Measurements from ENCODE around the gene SNX30. TPM values are rescaled to one million over a fixed set of nuclear protein-coding genes. Genes with fewer than 3 reads are reported as not detected.

Gene SNX30
- total RNA-seq, 2 experiments from 2014 or later = 3.8 to 3.9 TPM

GRCh38 chr9:112765281-112765680 is 14.7 kb downstream of the SNX30 start:
- Mint-ChIP-seq H3K27ac (no peak overlapping the region), H3K27me3 (no peaks in the 10 kb centered on the region), H3K9me3 (peaks cover 6% of the 10 kb centered on the region), H3K4me3 (no peak overlapping the region), H3K36me3 (ENCODE audit: low read depth) (peaks cover 10% of the 10 kb centered on the region), H3K4me1 (ENCODE audit: low read depth) (peaks cover 14% of the 10 kb centered on the region)
- POLR2A ChIA-PET = no interaction called here
- TF ChIP-seq, protein P1, sequence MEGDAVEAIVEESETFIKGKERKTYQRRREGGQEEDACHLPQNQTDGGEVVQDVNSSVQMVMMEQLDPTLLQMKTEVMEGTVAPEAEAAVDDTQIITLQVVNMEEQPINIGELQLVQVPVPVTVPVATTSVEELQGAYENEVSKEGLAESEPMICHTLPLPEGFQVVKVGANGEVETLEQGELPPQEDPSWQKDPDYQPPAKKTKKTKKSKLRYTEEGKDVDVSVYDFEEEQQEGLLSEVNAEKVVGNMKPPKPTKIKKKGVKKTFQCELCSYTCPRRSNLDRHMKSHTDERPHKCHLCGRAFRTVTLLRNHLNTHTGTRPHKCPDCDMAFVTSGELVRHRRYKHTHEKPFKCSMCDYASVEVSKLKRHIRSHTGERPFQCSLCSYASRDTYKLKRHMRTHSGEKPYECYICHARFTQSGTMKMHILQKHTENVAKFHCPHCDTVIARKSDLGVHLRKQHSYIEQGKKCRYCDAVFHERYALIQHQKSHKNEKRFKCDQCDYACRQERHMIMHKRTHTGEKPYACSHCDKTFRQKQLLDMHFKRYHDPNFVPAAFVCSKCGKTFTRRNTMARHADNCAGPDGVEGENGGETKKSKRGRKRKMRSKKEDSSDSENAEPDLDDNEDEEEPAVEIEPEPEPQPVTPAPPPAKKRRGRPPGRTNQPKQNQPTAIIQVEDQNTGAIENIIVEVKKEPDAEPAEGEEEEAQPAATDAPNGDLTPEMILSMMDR (IDR thresholded peaks at IDR 0.05) = no peak
- DNase-seq = no peak
- CTCF ChIA-PET = no interaction called here
- no peak for ATAC-seq
- intact Hi-C loops (cut with micrococcal nuclease) = no loop called here

DNA sequence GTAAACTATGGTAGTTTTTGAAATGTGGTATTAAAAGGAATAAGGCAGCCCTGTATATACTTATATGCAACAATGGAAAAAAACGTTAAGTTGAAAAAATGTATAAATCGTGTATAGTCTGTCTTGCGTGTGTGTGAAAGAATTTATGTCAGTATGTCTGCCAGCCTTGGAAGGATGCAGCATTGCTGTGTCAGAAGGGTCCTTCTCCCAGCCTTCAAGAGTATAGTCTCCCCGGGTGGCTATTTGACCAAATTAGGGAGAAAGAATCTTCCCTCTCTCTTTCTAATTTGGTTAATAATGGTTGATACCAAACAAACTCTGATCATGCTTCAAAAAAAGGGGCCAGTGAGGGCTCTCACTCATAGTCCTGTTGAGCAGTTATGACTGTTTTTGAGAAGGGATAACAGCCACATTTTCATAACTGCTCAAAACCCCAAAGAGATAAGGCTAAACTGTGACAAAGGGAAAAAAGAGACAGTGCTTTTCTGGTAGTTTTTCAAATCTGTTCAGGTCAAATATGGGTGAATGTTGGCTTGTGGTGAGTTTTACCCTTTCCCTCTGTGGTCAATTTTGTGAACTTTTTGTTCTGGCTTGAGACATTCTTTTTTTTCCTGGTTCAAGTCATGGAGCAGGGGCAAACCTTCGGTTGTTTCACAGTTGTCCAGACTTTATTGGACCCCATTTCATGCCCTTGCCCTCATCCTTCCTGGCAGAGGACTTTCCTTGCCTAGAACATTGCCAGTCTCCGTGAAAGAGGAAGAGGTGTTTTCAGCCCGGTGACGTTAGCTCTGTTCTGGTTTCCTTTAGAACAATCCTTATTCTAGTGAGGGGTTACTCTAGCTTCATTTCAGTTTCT is 21.0 kb downstream of the SNX30 start:
- intact Hi-C loops (cut with micrococcal nuclease) = no loop called here
- peaks cover 4% of the 10 kb centered on the region for H3K36me3 Mint-ChIP-seq (ENCODE audit: low read depth)
- H3K27me3 Mint-ChIP-seq = no peaks in the 10 kb centered on the region
- H3K4me1 Mint-ChIP-seq (ENCODE audit: low read depth) = peaks cover 30% of the 10 kb centered on the region
- TF ChIP-seq, protein P1 (IDR thresholded peaks at IDR 0.05) = no peak
- DNase-seq (peak; percentile 26), ATAC-seq (peak; percentile 80)
- H3K4me3 Mint-ChIP-seq = peak overlapping the region; percentile 33
- peak overlapping the region; percentile 69 for H3K27ac Mint-ChIP-seq
- POLR2A ChIA-PET = interaction anchor here (0.6 kb wide), 1 partner anchor 388 kb away, joined by 3 read pairs; no protein-coding TSS in a partner anchor
- CTCF ChIA-PET = no interaction called here
- peaks cover under 1% of the 10 kb centered on the region for H3K9me3 Mint-ChIP-seq

GRCh38 chr9:112772215-112772509 is 21.6 kb downstream of the SNX30 start:
- DNase-seq (no peak), ATAC-seq (no peak)
- CTCF ChIA-PET = interaction anchor here (1.7 kb wide), 1 partner anchor 14 kb away, joined by 5 read pairs; no protein-coding TSS in a partner anchor
- TF ChIP-seq, protein P1 (IDR thresholded peaks at IDR 0.05) = no peak
- Mint-ChIP-seq H3K36me3 (ENCODE audit: low read depth) (peaks cover 4% of the 10 kb centered on the region), H3K9me3 (no peaks in the 10 kb centered on the region), H3K27ac (peak overlapping the region; percentile 69), H3K4me1 (ENCODE audit: low read depth) (peaks cover 30% of the 10 kb centered on the region), H3K4me3 (peak overlapping the region; percentile 33), H3K27me3 (no peaks in the 10 kb centered on the region)
- POLR2A ChIA-PET = interaction anchor here (0.6 kb wide), 1 partner anchor 388 kb away, joined by 3 read pairs; no protein-coding TSS in a partner anchor
- intact Hi-C loops (cut with micrococcal nuclease) = no loop called here

DNA sequence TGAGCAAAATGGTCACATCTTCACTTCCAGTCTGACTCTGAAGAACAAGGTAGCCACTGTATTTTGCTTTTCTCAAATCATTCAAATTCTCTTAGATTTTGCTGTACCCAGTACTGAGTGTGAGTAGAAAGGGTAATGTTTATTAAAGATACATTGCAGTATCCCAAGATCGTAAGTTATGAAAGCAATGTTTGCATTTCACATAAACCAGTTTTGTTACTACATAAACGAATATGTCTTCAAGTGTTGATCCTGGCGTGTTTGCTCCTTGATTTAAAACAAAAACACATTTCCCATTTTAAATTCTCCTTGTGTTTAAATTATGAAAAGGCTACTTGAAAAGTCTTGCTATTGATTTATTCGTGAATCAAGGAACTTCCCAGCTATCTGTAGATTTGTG is 22.0 kb downstream of the SNX30 start:
- intact Hi-C loops (cut with micrococcal nuclease) = no loop called here
- TF ChIP-seq, protein P1 (IDR thresholded peaks at IDR 0.05) = no peak
- no peaks in the 10 kb centered on the region for H3K27me3 Mint-ChIP-seq
- DNase-seq (no peak), ATAC-seq (no peak)
- CTCF ChIA-PET = interaction anchor here (1.7 kb wide), 1 partner anchor 13 kb away, joined by 5 read pairs; no protein-coding TSS in a partner anchor
- H3K27ac Mint-ChIP-seq = no peak overlapping the region
- H3K4me3 Mint-ChIP-seq = no peak overlapping the region
- H3K9me3 Mint-ChIP-seq = no peaks in the 10 kb centered on the region
- peaks cover 30% of the 10 kb centered on the region for H3K4me1 Mint-ChIP-seq (ENCODE audit: low read depth)
- H3K36me3 Mint-ChIP-seq (ENCODE audit: low read depth) = peaks cover 4% of the 10 kb centered on the region
- POLR2A ChIA-PET = no interaction called here

Data from activated CD8-positive, alpha-beta T cell treated with anti-CD3 and anti-CD28 coated beads for 36 hours (primary cell).